Keratinocyte (primary cell): ENCODE data around the gene WSB1. TPM values are rescaled to one million over a fixed set of nuclear protein-coding genes. Genes with fewer than 3 reads are reported as not detected.

Source experiments
- DNase-seq: peaks from one replicate; pipeline ENCODE4 v3.0.0-alpha.2; 2011; ENCODE audit warnings: low read depth, missing footprints, low spot score
- FAIRE-seq: peaks from 2 replicates; lab custom pipeline; 2011; peaks lifted over from hg19 to GRCh38; lab: Jason Lieb, UNC
- H2AFZ ChIP-seq: 2 replicates; pipeline ENCODE4 v1.6.0; 2012; ENCODE audit warnings: low read length, control low read depth, inconsistent platforms; ENCODE audit not compliant: control insufficient read depth
- H3K27ac ChIP-seq: 2 replicates; pipeline ENCODE4 v1.5.1; 2011; ENCODE audit warnings: low read length; ENCODE audit not compliant: control insufficient read depth, insufficient read depth
- H3K27me3 ChIP-seq: 3 replicates; pipeline ENCODE4 v1.6.0; 2011; ENCODE audit warnings: low read length; ENCODE audit not compliant: control insufficient read depth, insufficient read depth; ENCODE audit errors: extremely low read depth
- H3K36me3 ChIP-seq, 2 experiments: 2 replicates in 1 of 2; 3 replicates in 1 of 2; pipeline ENCODE4 v1.5.1; 2011; ENCODE audit warnings: low read length in 2 of 2, mild to moderate bottlenecking in 1 of 2; ENCODE audit not compliant: control insufficient read depth in 2 of 2, insufficient read depth in 2 of 2; ENCODE audit errors: extremely low read depth in 1 of 2
- H3K4me1 ChIP-seq: 3 replicates; pipeline ENCODE4 v1.5.1; 2011; ENCODE audit warnings: low read length; ENCODE audit not compliant: control insufficient read depth, insufficient read depth; ENCODE audit errors: extremely low read depth
- H3K4me2 ChIP-seq: 3 replicates; pipeline ENCODE4 v1.6.0; 2011; ENCODE audit warnings: low read depth, low read length; ENCODE audit not compliant: control insufficient read depth, insufficient read depth; ENCODE audit errors: extremely low read depth
- H3K4me3 ChIP-seq, 3 experiments: fragments of 200-600 bp in 1 of 3; sonication (generic) in 1 of 3; 2 replicates in 2 of 3; 3 replicates in 1 of 3; pipeline ENCODE4 v1.5.1; 2011 to 2016; ENCODE audit warnings: low read length in 3 of 3, mild to moderate bottlenecking in 3 of 3, control low read depth in 2 of 3, inconsistent platforms in 1 of 3, low read depth in 1 of 3, mixed read lengths in 1 of 3, mixed run types in 1 of 3, moderate library complexity in 1 of 3; ENCODE audit not compliant: control insufficient read depth in 2 of 3, insufficient read depth in 2 of 3; ENCODE audit errors: extremely low read depth in 1 of 3
- H3K79me2 ChIP-seq: 2 replicates; pipeline ENCODE4 v1.6.0; 2012; ENCODE audit warnings: low read length; ENCODE audit not compliant: control insufficient read depth, insufficient read depth
- H3K9ac ChIP-seq: 3 replicates; pipeline ENCODE4 v1.6.0; 2011; ENCODE audit warnings: low read length; ENCODE audit not compliant: control insufficient read depth, insufficient read depth; ENCODE audit errors: extremely low read depth
- H3K9me1 ChIP-seq: 3 replicates; pipeline ENCODE4 v1.6.0; 2011; ENCODE audit warnings: low read length; ENCODE audit not compliant: control insufficient read depth, insufficient read depth; ENCODE audit errors: extremely low read depth
- H3K9me3 ChIP-seq: 2 replicates; pipeline ENCODE4 v1.5.1; 2012; ENCODE audit warnings: low read depth, low read length; ENCODE audit not compliant: control insufficient read depth
- H4K20me1 ChIP-seq: 3 replicates; pipeline ENCODE4 v1.6.0; 2011; ENCODE audit warnings: low read length; ENCODE audit not compliant: control insufficient read depth, insufficient read depth; ENCODE audit errors: extremely low read depth
- EZH2 ChIP-seq: IDR thresholded peaks from one replicate; pipeline ENCODE4 v1.6.1; 2012; ENCODE audit warnings: inconsistent platforms, mild to moderate bottlenecking, low read length, moderate library complexity
- dilution Hi-C: fragments of 300-500 bp; cut with MboI; formaldehyde crosslinking; loops from one replicate; pipeline ENCODE4 v1.7.0; 2020; ENCODE audit warnings: low sequenced_read_pairs; ENCODE audit not compliant: extremely low pct_ligation_motif_present
- polyA plus RNA-seq, 5 experiments: library from polyadenylated mRNA; depleted of rRNA in 3 of 5; stranded (reverse) in 3 of 5; stranded (forward) in 1 of 5; unstranded in 1 of 5; fragments of >200 nt; gene quantifications; 1 replicate in 1 of 5; 2 replicates in 3 of 5; 3 replicates in 1 of 5; pipeline versions ENCODE4 v1.2.1 to v1.2.3, GENCODE V29; 2011 to 2012; ENCODE audit warnings: missing spikeins in 2 of 5, low read depth in 1 of 5, low replicate concordance in 1 of 5
- TF ChIP-seq, protein P1 (sequence below), 3 experiments: IDR thresholded peaks in 1 of 3; conservative IDR thresholded peaks in 1 of 3; optimal IDR thresholded peaks in 1 of 3; 2 replicates in 2 of 3; 3 replicates in 1 of 3; pipeline versions ENCODE3 to v1.5.1; 2011; ENCODE audit warnings: low read length in 3 of 3, mild to moderate bottlenecking in 3 of 3, moderate library complexity in 2 of 3, control low read depth in 1 of 3, inconsistent platforms in 1 of 3; ENCODE audit not compliant: insufficient read depth in 2 of 3; ENCODE audit errors: extremely low read depth in 1 of 3

Gene WSB1
- polyA plus RNA-seq, 1 donor (not counting 4 experiments of a cell fraction or from before 2014, with no cell fraction given), result 135 TPM

GRCh38 chr17:27324771-27325339, 30.9 kb downstream of the WSB1 start:
- no peaks in the 10 kb centered on the region for H3K27me3 ChIP-seq
- H3K4me1 ChIP-seq, result peaks cover 11% of the 10 kb centered on the region
- no peak overlapping the region for H3K4me2 ChIP-seq
- FAIRE-seq (no peak), DNase-seq (no peak)
- no peaks in the 10 kb centered on the region for H3K79me2 ChIP-seq
- H3K9me3 ChIP-seq, result no peaks in the 10 kb centered on the region
- dilution Hi-C loops, result no loop called here
- H3K9ac ChIP-seq, result no peak overlapping the region
- H3K36me3 ChIP-seq, result no peaks in the 10 kb centered on the region
- no peaks in the 10 kb centered on the region for H3K9me1 ChIP-seq
- H4K20me1 ChIP-seq, result no peaks in the 10 kb centered on the region
- TF ChIP-seq EZH2, result no peak
- TF ChIP-seq, protein P1, sequence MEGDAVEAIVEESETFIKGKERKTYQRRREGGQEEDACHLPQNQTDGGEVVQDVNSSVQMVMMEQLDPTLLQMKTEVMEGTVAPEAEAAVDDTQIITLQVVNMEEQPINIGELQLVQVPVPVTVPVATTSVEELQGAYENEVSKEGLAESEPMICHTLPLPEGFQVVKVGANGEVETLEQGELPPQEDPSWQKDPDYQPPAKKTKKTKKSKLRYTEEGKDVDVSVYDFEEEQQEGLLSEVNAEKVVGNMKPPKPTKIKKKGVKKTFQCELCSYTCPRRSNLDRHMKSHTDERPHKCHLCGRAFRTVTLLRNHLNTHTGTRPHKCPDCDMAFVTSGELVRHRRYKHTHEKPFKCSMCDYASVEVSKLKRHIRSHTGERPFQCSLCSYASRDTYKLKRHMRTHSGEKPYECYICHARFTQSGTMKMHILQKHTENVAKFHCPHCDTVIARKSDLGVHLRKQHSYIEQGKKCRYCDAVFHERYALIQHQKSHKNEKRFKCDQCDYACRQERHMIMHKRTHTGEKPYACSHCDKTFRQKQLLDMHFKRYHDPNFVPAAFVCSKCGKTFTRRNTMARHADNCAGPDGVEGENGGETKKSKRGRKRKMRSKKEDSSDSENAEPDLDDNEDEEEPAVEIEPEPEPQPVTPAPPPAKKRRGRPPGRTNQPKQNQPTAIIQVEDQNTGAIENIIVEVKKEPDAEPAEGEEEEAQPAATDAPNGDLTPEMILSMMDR (optimal IDR thresholded peaks at IDR 0.05 in 1 of 3, IDR thresholded peaks at IDR 0.05 in 1 of 3, conservative IDR thresholded peaks at IDR 0.05 in 1 of 3; ENCODE audit: extremely low read depth in 1 of 3, insufficient read depth in 2 of 3, low read length in 3 of 3), result no peak
- no peak overlapping the region for H3K4me3 ChIP-seq
- H3K27ac ChIP-seq, result no peak overlapping the region
- no peak overlapping the region for H2AFZ ChIP-seq

DNA sequence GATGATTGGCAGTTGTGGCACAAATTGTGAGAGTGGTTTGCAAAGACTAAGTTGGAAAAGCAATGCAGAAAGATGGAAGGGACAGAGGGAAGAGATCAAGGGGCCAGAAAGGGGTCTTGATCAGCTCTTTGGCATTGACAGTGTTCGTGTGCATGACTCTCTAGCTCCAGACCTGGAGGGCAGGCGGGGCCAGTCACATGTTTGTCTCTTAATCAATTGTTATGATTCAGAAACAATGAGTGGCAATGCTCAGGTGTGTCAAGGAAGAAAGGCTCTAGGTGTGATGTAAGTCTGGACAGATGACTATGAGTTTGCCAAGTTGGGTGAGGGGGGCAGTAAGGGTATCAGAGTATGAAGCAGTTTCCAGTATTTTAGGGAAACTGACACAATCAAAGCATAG, 32.1 kb downstream of the WSB1 start:
- no peaks in the 10 kb centered on the region for H3K36me3 ChIP-seq
- dilution Hi-C loops, result no loop called here
- FAIRE-seq, result no peak

More for the DNA sequence above, 32.1 kb downstream of the WSB1 start:
- no peak for DNase-seq
- no peak overlapping the region for H3K4me2 ChIP-seq
- no peak overlapping the region for H3K4me3 ChIP-seq
- H4K20me1 ChIP-seq, result no peaks in the 10 kb centered on the region
- no peak overlapping the region for H3K27ac ChIP-seq
- no peak overlapping the region for H2AFZ ChIP-seq
- no peak overlapping the region for H3K9ac ChIP-seq
- H3K27me3 ChIP-seq, result no peaks in the 10 kb centered on the region
- no peaks in the 10 kb centered on the region for H3K9me1 ChIP-seq
- H3K4me1 ChIP-seq, result peaks cover 11% of the 10 kb centered on the region
- no peak for TF ChIP-seq EZH2
- TF ChIP-seq, protein P1 (optimal IDR thresholded peaks at IDR 0.05 in 1 of 3, IDR thresholded peaks at IDR 0.05 in 1 of 3, conservative IDR thresholded peaks at IDR 0.05 in 1 of 3; ENCODE audit: extremely low read depth in 1 of 3, insufficient read depth in 2 of 3, low read length in 3 of 3), result no peak
- no peaks in the 10 kb centered on the region for H3K79me2 ChIP-seq
- H3K9me3 ChIP-seq, result no peaks in the 10 kb centered on the region
